SK-N-SH (cell line): ENCODE data around the gene CASP12. TPM values are rescaled to one million over a fixed set of nuclear protein-coding genes. Genes with fewer than 3 reads are reported as not detected.

ENCODE experiments used
- CTCF ChIA-PET: fragments of 300-600, 350-600 bp; formaldehyde crosslinking; extraction: SDS; loops from one replicate; lab custom pipeline; 2021; lab: Yijun Ruan, JAX
- POLR2A ChIA-PET: fragments of 350-600 bp; sonication (Branson Sonifier 250); formaldehyde crosslinking; extraction: SDS; loops from one replicate; lab custom pipeline; 2020; ENCODE audit warnings: antibody characterized with exemption, inconsistent platforms; lab: Yijun Ruan, JAX
- DNase-seq: peaks from one replicate; pipeline ENCODE4 v3.0.0; 2012
- H2AFZ ChIP-seq: fragments of 200-600 bp; sonication (generic); 2 replicates; pipeline ENCODE4 v1.8.1; 2016; ENCODE audit warnings: antibody characterized with exemption, mild to moderate bottlenecking, low read depth
- H3F3A ChIP-seq: fragments of 200-600 bp; sonication (generic); replicated peaks from 2 replicates; pipeline ENCODE3; 2016; ENCODE audit warnings: antibody characterized with exemption, mild to moderate bottlenecking; ENCODE audit not compliant: insufficient read depth
- H3K27ac ChIP-seq, 2 experiments: fragments of 200-500 bp in 1 of 2; fragments of 200-600 bp in 1 of 2; sonication (Bioruptor generic) in 1 of 2; sonication (generic), shearing (Covaris generic) in 1 of 2; 2 replicates each; pipeline versions ENCODE4 v1.5.1 to v1.6.1; 2014 to 2016; ENCODE audit warnings: low read depth in 2 of 2, inconsistent platforms in 1 of 2, low read length in 1 of 2, mild to moderate bottlenecking in 1 of 2, mixed read lengths in 1 of 2
- H3K27me3 ChIP-seq: fragments of 200-600 bp; sonication (generic), shearing (Covaris generic); 2 replicates; pipeline ENCODE4 v1.6.1; 2016; ENCODE audit warnings: mixed run types; ENCODE audit not compliant: insufficient read depth
- H3K36me3 ChIP-seq, 2 experiments: fragments of 200-500 bp in 1 of 2; fragments of 200-600 bp in 1 of 2; sonication (Bioruptor generic) in 1 of 2; sonication (generic) in 1 of 2; replicated peaks in 1 of 2; 2 replicates each; pipeline versions ENCODE3 to v1.5.1; 2014 to 2016; ENCODE audit warnings: low read length in 1 of 2, mild to moderate bottlenecking in 1 of 2; ENCODE audit not compliant: insufficient read depth in 2 of 2, control insufficient read depth in 1 of 2
- H3K4me1 ChIP-seq, 2 experiments: fragments of 200-500 bp in 1 of 2; fragments of 200-600 bp in 1 of 2; sonication (Bioruptor generic) in 1 of 2; sonication (generic), shearing (Covaris generic) in 1 of 2; 2 replicates each; pipeline versions ENCODE4 v1.5.1 to v1.6.1; 2014 to 2016; ENCODE audit warnings: low read depth in 1 of 2, low read length in 1 of 2, mixed run types in 1 of 2; ENCODE audit not compliant: insufficient read depth in 2 of 2, control insufficient read depth in 1 of 2
- H3K4me2 ChIP-seq: fragments of 200-600 bp; sonication (generic), shearing (Covaris generic); 2 replicates; pipeline ENCODE4 v1.6.1; 2017; ENCODE audit warnings: mixed run types
- H3K4me3 ChIP-seq, 2 experiments: fragments of 200-500 bp in 1 of 2; fragments of 200-600 bp in 1 of 2; sonication (Bioruptor generic) in 1 of 2; sonication (generic), shearing (Covaris generic) in 1 of 2; 2 replicates each; pipeline versions ENCODE4 v1.5.1 to v1.8.1; 2014 to 2016; ENCODE audit warnings: low read depth in 2 of 2, inconsistent platforms in 1 of 2, low read length in 1 of 2, mild to moderate bottlenecking in 1 of 2, mixed read lengths in 1 of 2, moderate library complexity in 1 of 2
- H3K79me2 ChIP-seq: fragments of 200-600 bp; sonication (generic); 2 replicates; pipeline ENCODE4 v1.8.1; 2017; ENCODE audit warnings: mild to moderate bottlenecking; ENCODE audit not compliant: insufficient read depth
- H3K9ac ChIP-seq: fragments of 200-600 bp; sonication (generic); 2 replicates; pipeline ENCODE4 v1.6.1; 2017; ENCODE audit warnings: mixed run types
- H3K9me2 ChIP-seq: fragments of 200-600 bp; sonication (generic); 2 replicates; pipeline ENCODE4 v1.6.1; 2017; ENCODE audit warnings: mixed run types
- H3K9me3 ChIP-seq: fragments of 200-600 bp; sonication (generic); 2 replicates; pipeline ENCODE4 v1.6.1; 2017; ENCODE audit warnings: mixed run types, mild to moderate bottlenecking, moderate library complexity
- H4K20me1 ChIP-seq: fragments of 200-600 bp; sonication (generic); 2 replicates; pipeline ENCODE4 v1.6.1; 2017; ENCODE audit warnings: mild to moderate bottlenecking, mixed run types; ENCODE audit not compliant: insufficient read depth
- ELF1 ChIP-seq: IDR thresholded peaks from 2 replicates; pipeline ENCODE4 v1.4.0; 2012
- FOXJ3 ChIP-seq: sonication (generic); formaldehyde crosslinking; IDR thresholded peaks from 2 replicates; pipeline ENCODE4 v1.5.1; 2020; ENCODE audit warnings: mild to moderate bottlenecking, missing genetic modification reagents
- GABPA ChIP-seq: IDR thresholded peaks from 2 replicates; pipeline ENCODE4 v1.4.0; 2012; ENCODE audit warnings: low read depth, mild to moderate bottlenecking
- MXI1 ChIP-seq: IDR thresholded peaks from 2 replicates; pipeline ENCODE4 v1.6.1; 2012; ENCODE audit warnings: mild to moderate bottlenecking, low read depth, low read length, improper control_type of control experiment
- NFIC ChIP-seq: IDR thresholded peaks from 2 replicates; pipeline ENCODE4 v1.4.0; 2012; ENCODE audit warnings: borderline replicate concordance
- NRF1 ChIP-seq: IDR thresholded peaks from 2 replicates; pipeline ENCODE4 v1.6.1; 2012; ENCODE audit warnings: low read depth, mild to moderate bottlenecking, low read length
- RAD21 ChIP-seq: IDR thresholded peaks from 2 replicates; pipeline ENCODE4 v1.6.1; 2012; ENCODE audit warnings: mild to moderate bottlenecking, low read length
- RFX5 ChIP-seq: IDR thresholded peaks from 2 replicates; pipeline ENCODE4 v1.6.1; 2012; ENCODE audit warnings: mild to moderate bottlenecking, improper control_type of control experiment, low read length
- RXRA ChIP-seq: IDR thresholded peaks from 2 replicates; pipeline ENCODE4 v1.4.0; 2012; ENCODE audit warnings: low read depth, mild to moderate bottlenecking, borderline replicate concordance
- SMC3 ChIP-seq: IDR thresholded peaks from 2 replicates; pipeline ENCODE4 v1.6.1; 2012; ENCODE audit warnings: low read depth, low read length, improper control_type of control experiment
- TAF1 ChIP-seq: IDR thresholded peaks from 2 replicates; pipeline ENCODE4 v1.6.1; 2012; ENCODE audit warnings: low read depth, mild to moderate bottlenecking, low read length, moderate library complexity, borderline replicate concordance
- TCF12 ChIP-seq: IDR thresholded peaks from 2 replicates; pipeline ENCODE4 v1.4.0; 2012
- WGBS: methylation state at CpG from one replicate; pipeline ENCODE4 v1.1.6; 2017; ENCODE audit warnings: low lambda C conversion rate; 5-methylcytosine and 5-hydroxymethylcytosine counted together
- polyA plus RNA-seq, 3 experiments: library from polyadenylated mRNA; depleted of rRNA; stranded (reverse); fragments of >200 nt; gene quantifications; 2 replicates each; pipeline ENCODE4 v1.2.3, GENCODE V29; 2012
- TF ChIP-seq, protein P1 (sequence below): IDR thresholded peaks from 2 replicates; pipeline ENCODE4 v1.6.1; 2012; ENCODE audit warnings: mild to moderate bottlenecking, low read depth, low read length, moderate library complexity
- TF ChIP-seq, protein P2 (sequence below): IDR thresholded peaks from 2 replicates; pipeline ENCODE4 v1.4.0; 2012; ENCODE audit warnings: low read depth, borderline replicate concordance
- TF ChIP-seq, protein P3 (sequence below): fragments of 200-600 bp; sonication (generic); IDR thresholded peaks from 2 replicates; pipeline ENCODE4 v1.6.1; 2017; ENCODE audit warnings: antibody characterized with exemption, mild to moderate bottlenecking, moderate library complexity

The CASP12 gene
- polyA plus RNA-seq, 1 of the 3 experiments (the other 2 are of a cell fraction) = not detected

DNA sequence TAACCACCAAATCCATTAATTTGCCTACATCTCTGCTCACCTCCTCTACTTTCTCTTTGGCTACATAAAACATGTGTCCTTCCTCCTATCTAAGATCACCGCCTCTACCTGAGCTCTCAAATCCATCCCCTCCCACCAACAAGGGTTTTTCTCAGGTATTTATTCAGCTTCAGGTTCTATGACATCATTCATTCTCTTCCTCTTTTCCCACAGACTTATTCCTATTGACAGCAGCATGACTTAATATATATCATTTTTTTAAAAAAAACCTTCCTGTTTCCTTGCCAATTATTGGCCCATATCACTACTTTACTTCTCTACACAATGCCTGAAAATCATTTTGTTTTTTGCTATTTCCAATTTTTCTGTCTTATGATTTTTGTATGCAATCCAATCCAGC, 4.4 kb downstream of the CASP12 start:
- Histone ChIP-seq H4K20me1 (no peaks in the 10 kb centered on the region), H3F3A (no peaks in the 10 kb centered on the region), H2AFZ (no peak overlapping the region), H3K27me3 (no peaks in the 10 kb centered on the region), H3K36me3 (no peaks in the 10 kb centered on the region), H3K9me2 (no peaks in the 10 kb centered on the region)
- ChIA-PET CTCF (interaction anchor here (0.8 kb wide), 1 partner anchor 1212 kb away, joined by 3 read pairs; no protein-coding TSS in a partner anchor), POLR2A (no interaction called here)
- WGBS = 76% methylated on average over 1 of the region's 1 CpG
- TF ChIP-seq, protein P1, sequence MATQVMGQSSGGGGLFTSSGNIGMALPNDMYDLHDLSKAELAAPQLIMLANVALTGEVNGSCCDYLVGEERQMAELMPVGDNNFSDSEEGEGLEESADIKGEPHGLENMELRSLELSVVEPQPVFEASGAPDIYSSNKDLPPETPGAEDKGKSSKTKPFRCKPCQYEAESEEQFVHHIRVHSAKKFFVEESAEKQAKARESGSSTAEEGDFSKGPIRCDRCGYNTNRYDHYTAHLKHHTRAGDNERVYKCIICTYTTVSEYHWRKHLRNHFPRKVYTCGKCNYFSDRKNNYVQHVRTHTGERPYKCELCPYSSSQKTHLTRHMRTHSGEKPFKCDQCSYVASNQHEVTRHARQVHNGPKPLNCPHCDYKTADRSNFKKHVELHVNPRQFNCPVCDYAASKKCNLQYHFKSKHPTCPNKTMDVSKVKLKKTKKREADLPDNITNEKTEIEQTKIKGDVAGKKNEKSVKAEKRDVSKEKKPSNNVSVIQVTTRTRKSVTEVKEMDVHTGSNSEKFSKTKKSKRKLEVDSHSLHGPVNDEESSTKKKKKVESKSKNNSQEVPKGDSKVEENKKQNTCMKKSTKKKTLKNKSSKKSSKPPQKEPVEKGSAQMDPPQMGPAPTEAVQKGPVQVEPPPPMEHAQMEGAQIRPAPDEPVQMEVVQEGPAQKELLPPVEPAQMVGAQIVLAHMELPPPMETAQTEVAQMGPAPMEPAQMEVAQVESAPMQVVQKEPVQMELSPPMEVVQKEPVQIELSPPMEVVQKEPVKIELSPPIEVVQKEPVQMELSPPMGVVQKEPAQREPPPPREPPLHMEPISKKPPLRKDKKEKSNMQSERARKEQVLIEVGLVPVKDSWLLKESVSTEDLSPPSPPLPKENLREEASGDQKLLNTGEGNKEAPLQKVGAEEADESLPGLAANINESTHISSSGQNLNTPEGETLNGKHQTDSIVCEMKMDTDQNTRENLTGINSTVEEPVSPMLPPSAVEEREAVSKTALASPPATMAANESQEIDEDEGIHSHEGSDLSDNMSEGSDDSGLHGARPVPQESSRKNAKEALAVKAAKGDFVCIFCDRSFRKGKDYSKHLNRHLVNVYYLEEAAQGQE = no peak
- TF ChIP-seq NFIC (no peak), NRF1 (no peak), RAD21 (no peak), ELF1 (no peak), TAF1 (no peak), GABPA (no peak)
- TF ChIP-seq, protein P2, sequence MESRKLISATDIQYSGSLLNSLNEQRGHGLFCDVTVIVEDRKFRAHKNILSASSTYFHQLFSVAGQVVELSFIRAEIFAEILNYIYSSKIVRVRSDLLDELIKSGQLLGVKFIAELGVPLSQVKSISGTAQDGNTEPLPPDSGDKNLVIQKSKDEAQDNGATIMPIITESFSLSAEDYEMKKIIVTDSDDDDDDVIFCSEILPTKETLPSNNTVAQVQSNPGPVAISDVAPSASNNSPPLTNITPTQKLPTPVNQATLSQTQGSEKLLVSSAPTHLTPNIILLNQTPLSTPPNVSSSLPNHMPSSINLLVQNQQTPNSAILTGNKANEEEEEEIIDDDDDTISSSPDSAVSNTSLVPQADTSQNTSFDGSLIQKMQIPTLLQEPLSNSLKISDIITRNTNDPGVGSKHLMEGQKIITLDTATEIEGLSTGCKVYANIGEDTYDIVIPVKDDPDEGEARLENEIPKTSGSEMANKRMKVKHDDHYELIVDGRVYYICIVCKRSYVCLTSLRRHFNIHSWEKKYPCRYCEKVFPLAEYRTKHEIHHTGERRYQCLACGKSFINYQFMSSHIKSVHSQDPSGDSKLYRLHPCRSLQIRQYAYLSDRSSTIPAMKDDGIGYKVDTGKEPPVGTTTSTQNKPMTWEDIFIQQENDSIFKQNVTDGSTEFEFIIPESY = no peak
- TF ChIP-seq, all 33 proteins: peak for 0
- no peak overlapping the region for H3K9ac ChIP-seq
- no peak overlapping the region for H3K27ac ChIP-seq
- no peaks in the 10 kb centered on the region for H3K9me3 ChIP-seq
- H3K4me1 ChIP-seq = peaks cover 0 to 8% of the 10 kb centered on the region in 2 experiments; a peak in 1 of 4 replicates
- no peak for DNase-seq
- H3K4me2 ChIP-seq = no peak overlapping the region
- H3K79me2 ChIP-seq = no peaks in the 10 kb centered on the region
- no peak overlapping the region for H3K4me3 ChIP-seq

DNA sequence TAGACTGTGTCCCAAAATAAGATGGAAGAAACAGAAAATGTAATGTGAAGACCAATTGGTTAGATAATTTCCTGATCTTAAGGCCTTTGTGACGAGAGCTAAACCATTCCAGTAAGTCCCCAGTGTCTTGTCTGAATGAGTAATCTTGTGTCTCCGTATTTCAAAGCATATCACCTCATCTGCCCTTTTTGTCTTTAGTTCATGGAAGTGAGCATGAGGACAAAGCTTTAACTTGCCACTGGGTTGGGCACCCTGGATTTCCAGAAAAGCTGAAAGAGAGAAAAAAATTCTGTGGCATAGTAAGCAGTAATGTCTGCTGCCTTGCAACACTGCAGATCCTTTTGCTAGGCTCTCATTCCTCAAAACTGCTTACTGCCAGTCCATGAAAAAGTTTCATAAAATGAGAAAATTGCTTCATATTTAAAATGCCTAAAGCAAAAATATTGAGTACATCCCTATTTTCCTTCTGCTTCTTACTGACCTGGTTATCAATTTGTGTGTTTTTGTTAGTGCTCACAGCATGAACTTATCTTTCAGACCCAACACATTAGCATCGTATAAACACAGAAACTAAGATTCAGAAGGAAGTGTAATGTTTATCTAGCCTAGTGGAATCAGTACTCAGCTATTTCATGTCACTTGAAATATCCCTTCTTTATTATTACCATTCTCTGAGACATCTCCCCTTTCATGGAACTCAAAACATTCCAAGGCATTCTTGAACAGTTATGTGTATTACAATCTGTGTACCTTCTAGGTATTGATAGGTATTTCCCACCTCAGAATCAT, 5.3 kb downstream of the CASP12 start:
- 38% methylated on average over 3 of the region's 3 CpGs for WGBS
- no peak for TF ChIP-seq RFX5
- no peak for TF ChIP-seq RAD21
- TF ChIP-seq NRF1 = no peak
- no peak for TF ChIP-seq MXI1
- no peak for TF ChIP-seq FOXJ3 (CRISPR knock-in tag)
- TF ChIP-seq NFIC = no peak
- TF ChIP-seq, protein P2 = no peak
- TF ChIP-seq, protein P3, sequence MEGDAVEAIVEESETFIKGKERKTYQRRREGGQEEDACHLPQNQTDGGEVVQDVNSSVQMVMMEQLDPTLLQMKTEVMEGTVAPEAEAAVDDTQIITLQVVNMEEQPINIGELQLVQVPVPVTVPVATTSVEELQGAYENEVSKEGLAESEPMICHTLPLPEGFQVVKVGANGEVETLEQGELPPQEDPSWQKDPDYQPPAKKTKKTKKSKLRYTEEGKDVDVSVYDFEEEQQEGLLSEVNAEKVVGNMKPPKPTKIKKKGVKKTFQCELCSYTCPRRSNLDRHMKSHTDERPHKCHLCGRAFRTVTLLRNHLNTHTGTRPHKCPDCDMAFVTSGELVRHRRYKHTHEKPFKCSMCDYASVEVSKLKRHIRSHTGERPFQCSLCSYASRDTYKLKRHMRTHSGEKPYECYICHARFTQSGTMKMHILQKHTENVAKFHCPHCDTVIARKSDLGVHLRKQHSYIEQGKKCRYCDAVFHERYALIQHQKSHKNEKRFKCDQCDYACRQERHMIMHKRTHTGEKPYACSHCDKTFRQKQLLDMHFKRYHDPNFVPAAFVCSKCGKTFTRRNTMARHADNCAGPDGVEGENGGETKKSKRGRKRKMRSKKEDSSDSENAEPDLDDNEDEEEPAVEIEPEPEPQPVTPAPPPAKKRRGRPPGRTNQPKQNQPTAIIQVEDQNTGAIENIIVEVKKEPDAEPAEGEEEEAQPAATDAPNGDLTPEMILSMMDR = no peak
- no peak for TF ChIP-seq TCF12
- no peak for TF ChIP-seq SMC3
- no peak for TF ChIP-seq RXRA

More for the DNA sequence above, 5.3 kb downstream of the CASP12 start:
- no peaks in the 10 kb centered on the region for H3K36me3 ChIP-seq
- ChIA-PET POLR2A (no interaction called here), CTCF (interaction anchor here (0.8 to 1.7 kb wide), 2 partner anchors 11 to 1211 kb away, joined by 3 to 5 read pairs; no protein-coding TSS in a partner anchor)
- peak overlapping the region in 1 of 2 experiments; percentile 51; a peak in 2 of 4 replicates for H3K27ac ChIP-seq
- no peaks in the 10 kb centered on the region for H3K9me2 ChIP-seq
- H3K27me3 ChIP-seq = no peaks in the 10 kb centered on the region
- peaks cover 0 to 2% of the 10 kb centered on the region in 2 experiments; a peak in 1 of 4 replicates for H3K4me1 ChIP-seq
- H3K4me3 ChIP-seq = no peak overlapping the region
- DNase-seq = no peak
- H3F3A ChIP-seq = no peaks in the 10 kb centered on the region
- no peak overlapping the region for H3K4me2 ChIP-seq
- no peaks in the 10 kb centered on the region for H3K79me2 ChIP-seq
- peak overlapping the region; percentile 8; the same call in 1 of the 2 replicates for H3K9ac ChIP-seq
- H4K20me1 ChIP-seq = no peaks in the 10 kb centered on the region
- peak overlapping the region; percentile 44 for H2AFZ ChIP-seq
- H3K9me3 ChIP-seq = no peaks in the 10 kb centered on the region
